ENCODE measurements around the gene OR2V2.

- TF ChIP-seq CTCF (conservative IDR thresholded peaks at IDR 0.05; ENCODE audit: low read length), result no peak
- TF ChIP-seq EZH2phosphoT487 (IDR thresholded peaks at IDR 0.05; ENCODE audit: borderline replicate concordance), result no peak
Measured at GRCh38 chr5:181136361-181136955, 10.9 kb upstream of the OR2V2 start.

Data from Loucy (cell line).